ENCODE results near the gene LSP1.
A peak's percentile ranks its signal among the peaks of the same experiment; 100 is the strongest.

LSP1 gene

DNA sequence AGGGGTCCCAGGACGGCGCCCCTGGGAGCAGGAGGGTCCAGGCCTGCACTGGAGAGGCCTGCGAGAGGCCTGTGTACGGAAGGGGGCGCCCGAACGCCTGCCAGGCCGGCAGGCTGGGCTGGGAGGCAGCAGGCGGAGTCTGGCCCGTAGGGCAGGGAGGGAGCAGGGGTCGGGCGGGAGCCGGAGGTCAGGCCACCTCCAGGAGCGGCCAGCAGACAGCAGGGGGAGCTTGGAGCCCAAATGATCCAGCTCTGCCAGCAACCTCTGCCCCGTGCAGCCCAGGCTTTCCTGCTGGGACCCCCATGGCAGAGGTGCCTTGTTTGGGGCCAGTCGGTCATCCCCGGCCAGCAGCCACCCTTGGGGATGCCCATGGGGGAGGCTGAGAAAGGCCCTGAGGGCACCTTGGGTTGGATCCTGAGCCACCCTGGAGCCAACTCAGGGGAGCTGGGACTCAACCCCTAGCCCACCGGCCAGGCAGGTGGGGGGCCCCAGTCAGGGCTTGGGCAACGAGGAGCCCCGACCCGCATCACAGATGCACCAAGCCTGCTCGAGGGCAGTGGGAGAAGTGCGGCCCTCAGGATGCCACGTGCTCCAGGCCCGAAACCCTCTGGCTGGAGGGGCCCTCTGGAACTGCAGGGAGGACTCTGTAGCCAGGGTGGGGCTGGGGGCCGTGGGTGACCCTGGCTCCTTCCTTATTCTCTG is 27.7 kb upstream of the LSP1 start:
- no peak for DNase-seq

DNA sequence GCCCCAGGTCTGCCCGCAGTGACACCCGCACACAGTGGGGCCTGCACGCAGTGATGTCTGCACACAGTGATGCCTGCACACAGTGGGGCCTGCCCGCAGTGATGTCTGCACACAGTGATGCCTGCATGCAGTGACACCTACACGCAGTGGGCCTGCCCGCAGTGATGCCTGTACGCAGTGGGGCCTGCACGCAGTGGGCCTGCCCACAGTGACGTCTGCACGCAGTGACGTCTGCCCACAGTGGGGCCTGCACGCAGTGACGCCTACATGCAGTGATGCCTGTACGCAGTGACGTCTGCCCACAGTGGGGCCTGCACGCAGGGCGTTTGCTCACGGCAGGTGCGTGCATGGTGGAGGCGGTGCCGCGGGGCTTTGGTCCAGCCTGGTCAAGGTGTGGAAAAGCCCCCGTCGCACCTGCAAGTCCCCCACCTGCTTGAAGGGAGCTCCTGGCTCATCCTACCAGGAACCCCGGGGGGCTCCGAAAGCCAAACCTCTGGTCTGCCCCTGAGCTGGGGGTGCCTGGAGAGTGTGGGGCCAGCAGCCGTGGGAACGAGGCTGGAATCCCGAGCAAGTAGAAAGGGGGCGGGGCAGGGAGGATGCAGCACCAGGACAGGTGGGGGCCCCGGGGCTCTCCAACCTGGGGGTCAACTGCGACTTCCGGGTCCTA is 27.0 kb upstream of the LSP1 start:
- DNase-seq = no peak

DNA sequence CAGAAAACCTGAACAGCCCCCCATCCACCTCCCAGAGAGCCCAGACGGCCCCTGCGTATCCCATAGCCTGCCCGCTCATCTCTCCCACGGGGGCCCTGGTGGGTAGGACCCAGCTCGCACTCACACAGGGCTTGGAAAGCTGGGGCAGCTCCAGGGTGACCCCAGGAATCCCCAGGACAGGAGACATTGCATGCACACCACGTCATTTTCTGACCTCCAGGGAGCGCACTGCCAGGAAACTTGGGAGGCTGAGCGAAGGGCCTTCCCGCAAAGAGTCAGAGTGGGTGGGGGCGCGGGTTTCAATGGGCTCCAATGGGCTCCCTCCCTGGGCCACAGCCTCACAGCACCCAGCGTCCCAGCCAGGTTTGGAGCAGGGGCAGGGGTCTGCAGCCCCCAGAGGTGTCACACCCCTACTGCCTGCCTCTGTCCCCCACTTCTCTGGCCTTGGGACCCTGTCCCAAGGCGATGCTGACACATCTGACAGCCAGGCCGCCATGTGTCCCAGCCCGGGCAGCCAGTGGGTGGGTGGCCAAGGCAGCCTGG is 26.3 kb upstream of the LSP1 start:
- no peak for DNase-seq

DNA sequence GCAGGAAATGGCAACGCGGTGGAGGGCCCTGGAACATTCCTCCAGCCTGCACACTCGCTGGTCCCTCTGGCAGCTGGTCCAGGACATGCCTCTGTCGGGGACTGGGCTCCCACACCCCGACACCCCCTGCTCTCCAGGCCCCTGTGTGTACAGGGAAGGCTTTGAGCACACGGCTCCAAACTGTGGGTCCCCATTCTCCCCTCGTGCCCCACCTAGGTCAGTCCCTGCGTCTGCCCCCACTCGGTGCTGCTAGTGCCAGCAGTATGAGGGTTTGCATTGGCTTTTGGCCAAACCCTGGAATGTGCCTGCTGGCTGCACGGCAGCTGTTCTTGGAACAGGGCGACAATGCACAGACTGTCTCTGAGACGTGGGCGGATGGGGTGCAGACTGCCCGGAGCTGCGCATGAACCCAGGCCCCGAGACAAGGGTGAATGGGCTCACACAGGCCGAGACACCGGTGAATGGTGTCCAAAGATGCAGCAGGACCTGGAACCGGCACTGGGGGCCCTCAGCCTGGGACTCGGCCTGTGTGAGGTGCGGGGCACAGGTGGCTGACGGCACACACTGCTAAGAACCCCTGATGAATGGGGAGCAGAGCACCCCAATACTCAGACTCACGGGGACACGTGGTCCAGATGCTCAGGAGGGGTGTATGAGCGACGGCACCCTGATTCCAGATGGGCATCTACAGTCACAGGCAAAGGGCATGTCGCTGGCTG is 25.6 kb upstream of the LSP1 start:
- DNase-seq = no peak

DNA sequence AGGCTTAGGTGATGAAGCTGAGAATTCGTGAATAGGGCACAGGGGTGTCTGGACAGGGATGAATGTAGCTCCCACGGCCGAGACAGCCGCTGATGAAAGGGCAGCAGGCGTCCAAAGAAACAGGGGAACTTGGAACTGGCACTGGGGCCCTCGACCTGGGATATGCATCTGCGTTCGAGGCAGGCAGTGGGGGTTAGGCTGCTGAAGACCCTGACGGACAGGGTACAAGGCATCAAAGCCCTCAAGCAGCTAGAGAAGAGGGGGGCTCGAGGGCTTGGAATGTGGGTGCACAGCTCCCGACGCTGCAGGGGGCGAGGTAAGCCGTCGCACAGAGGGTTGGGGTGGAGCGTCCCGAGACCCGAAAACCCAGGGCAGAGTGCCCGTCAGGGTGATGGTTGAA is 25.0 kb upstream of the LSP1 start:
- no peak for DNase-seq

DNA sequence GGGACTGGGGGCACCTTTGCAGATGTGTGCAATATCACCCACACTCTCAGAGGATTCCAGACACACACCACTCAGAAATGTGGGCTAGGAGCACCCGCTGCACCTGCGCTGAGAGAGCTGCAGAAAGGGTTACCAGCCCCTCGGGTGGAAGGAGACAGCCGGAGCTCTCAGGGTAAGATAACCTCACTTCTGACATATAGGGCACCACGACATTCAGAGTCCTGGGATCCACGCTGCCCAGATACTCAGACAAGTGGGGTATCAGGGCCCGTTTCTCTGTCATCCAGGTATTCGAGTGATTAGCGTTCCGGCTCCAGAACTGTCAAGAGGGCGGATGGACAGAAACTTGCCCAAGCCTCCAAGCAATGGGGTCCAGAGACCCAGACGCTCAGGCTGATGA is 24.3 kb upstream of the LSP1 start:
- no peak for DNase-seq

DNA sequence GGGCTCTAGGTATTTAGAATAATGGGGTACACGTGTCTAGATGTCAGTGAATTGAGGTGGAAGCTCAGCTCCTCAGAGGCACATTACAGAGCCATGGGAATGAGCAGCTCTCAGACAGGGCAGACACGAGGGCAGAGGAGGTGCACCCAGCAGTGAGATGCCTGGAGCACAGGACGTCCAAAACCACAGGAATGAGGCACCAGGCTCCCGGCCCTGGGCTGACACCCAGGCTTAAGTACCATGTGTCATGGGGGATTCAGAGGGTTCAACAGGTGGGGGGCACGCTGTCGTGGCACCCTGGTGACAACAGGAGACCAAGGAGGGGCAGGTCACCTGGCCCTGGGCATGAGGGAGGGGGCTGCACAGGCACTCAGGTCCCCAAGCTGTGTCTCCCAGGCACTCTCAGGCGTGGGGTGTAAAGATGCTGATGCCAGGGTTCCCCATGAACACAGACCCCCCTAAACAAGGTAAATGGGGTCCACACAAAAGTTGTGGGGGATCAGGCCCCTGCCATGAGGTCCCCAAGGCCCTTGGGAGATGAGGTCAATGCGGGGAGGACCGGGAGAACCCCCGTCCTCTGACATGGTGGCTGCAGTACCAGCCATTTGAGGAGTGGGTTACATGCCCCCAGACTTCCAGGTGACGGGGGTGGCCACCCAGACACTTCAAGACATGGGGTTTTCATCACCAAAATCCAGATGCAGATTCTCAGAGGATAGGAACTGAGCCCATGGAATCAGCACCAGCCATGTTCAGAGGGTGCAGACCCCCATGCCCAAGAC is 23.7 kb upstream of the LSP1 start:
- no peak for DNase-seq

DNA sequence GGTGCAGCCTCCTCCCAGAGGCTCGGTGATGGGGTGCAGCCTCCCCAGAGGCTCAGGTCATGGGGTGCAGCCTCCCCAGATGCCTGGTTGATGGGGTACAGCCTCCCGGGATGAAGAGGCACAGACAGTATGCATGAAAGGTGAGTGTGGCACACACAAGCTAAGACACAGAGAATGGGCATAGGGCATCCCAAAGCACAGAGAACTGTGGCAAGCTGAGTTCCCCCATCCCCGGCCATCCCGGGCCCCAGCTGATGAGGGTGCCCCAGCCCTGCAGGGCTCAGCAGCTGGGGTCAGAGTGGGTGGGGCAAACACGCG is 22.9 kb upstream of the LSP1 start:
- no peak for DNase-seq

DNA sequence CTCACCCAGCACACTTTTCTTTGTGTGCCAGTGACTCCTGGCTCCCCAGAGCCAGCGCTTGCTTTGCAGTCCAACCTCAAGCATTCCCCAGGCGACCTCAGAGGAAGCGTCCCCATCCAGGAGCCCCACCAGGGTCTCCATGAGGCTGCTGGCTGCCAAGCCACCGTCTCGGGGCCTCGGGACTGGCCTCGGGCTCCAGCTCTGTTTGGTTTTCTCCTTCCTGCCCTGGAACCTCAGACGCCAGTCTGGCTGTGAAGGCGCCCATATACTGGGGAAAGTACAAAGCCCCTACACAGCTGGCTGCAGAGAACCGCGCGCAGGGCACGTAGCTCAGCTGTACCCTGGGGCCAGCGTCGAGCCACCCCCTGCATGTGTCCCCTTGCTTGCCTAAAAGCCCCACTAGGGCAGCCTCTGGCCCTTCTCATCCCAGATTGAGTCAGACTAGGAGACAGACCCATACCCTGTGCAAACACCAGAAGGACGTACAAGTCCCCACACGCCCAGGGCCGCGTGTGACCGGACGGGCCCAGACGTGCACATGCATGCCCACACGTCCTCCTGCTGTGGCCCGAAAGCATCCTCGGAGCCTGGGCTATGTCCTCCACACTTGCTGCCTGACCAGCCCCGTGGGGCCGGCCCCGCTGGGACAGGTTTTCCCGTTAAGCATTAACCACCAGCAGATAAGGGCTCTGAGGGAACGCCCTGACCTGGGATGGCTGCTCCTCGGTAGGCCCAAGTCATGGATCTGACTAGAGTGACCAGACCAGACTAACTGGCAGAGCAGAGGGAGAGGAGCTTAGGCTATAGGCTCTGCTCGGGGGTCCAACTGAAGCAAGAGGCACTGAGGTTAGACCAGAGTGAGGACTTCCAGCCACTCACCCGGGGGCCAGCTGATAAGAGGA is 22.3 kb upstream of the LSP1 start:
- no peak for DNase-seq

DNA sequence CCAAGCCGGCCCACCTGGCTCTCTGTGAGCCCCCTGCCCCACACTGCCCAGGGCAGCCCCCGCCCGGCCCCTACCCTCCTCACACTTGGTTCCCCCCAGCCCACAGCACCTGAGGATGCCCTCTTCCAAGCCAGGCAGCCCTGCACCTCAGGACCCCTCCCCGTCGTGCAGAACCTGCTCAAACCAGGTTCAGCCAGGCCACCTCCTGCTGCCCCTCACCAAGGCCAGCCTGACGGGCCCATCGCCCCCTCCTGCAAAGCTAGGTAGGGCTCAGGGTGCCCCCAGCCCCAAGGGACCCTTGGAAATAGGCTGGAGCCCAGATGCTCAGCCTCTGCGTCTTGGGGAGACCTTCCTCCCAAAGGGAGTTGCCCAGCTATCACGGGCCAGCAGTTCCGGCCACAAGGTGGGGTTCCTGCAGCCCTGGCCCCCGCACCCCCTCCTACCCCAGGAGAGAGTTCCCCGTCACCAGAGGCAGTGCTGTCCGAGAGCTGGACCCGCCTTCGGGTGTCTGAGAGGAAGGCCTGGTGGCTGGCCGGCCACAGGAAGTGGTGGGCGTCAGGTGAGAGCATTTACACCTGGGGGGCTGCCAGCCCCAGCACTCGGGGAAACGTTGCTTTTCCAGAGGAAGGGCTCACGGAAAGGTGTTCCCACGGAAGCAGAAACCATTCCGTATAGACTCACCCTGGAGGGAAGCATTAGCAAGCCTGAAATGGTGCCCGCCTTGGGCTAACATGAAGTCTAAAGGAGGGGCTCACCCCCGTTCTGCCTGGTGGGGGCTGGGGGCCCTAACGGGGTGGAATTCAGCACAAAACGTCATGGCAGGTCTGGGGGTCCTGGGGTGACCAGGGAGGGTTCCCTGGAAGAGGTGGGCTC is 21.3 kb upstream of the LSP1 start:
- no peak for DNase-seq

DNA sequence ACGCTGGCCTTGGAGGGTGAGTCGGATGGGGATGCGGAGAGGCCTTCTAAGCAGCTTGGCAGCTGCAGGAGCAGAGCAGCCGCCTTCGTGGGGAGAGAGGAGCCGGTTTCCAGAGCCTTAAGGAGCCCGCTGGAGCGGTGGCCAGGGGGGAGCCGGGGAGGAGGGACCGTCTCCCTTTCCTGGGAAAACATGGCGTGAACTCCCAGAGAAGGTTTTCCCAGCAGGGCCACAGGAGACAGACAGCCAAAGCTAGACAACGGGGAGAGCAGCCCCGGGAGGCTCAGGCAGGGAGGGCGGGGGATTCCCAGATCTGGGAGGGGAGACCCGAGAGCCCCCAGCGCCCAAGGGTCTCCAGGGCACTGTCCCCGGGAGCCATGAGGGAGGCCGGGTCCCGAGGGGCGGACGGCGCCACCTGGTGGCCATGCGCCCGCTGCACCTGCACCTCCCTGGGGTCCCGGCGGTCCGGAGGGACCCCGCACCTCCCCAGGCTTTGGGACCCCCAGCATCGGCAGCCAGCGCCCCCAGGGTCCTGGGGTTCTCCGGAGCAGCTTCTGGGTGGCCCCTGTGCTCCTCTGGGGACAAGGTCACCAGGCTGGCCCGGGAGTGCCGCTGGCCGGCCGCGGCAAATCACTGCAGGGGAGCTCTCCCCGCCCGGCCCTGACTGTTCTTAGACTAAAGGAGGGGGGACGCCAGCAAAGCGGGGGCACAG is 20.5 kb upstream of the LSP1 start:
- DNase-seq = peak; percentile 74

DNA sequence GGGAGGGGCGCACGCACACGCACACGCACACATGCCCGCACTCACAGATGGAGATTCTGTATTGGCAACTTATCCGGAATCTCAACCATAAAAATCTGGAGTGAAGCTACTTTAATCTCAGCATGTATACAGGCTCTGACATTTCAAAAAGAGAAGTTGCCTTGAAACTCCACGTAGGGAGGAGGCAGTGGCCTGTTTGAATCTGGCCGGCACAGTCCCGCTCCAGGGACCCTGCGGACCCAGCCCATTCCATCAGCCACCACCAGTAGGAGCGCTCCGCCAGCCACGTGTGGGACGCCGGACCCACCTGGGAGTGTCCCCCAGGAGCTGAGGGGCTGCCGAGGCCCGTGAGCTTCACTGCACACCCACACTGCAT is 20.0 kb upstream of the LSP1 start:
- no peak for DNase-seq

DNA sequence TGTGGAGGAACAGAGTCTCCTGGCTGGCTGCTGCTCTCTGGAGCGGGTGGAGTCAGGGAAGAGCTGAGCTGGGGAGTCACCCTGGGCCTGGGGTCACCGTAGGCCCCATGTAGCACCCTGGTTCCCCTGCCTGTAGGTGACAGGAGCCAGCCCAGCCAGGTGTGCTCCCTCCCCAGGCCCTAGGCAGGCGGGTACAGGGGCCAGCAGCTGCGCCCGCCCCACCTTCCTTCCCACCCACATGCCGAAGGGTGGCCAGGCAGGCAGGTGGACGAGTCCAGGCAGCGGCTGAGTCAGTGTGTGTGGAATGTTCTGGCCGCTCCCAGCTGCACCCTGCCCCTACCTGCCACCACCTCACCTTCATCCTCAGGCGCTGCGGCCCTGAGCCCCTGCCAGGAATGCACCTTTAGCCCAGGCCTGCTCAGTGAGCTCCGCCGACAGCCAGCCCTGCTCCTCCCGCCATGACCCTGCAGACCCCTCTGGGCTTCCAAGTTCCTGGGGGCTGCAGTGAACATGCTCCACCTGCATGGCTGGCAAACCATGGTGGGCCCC is 18.7 kb upstream of the LSP1 start:
- no peak for DNase-seq

DNA sequence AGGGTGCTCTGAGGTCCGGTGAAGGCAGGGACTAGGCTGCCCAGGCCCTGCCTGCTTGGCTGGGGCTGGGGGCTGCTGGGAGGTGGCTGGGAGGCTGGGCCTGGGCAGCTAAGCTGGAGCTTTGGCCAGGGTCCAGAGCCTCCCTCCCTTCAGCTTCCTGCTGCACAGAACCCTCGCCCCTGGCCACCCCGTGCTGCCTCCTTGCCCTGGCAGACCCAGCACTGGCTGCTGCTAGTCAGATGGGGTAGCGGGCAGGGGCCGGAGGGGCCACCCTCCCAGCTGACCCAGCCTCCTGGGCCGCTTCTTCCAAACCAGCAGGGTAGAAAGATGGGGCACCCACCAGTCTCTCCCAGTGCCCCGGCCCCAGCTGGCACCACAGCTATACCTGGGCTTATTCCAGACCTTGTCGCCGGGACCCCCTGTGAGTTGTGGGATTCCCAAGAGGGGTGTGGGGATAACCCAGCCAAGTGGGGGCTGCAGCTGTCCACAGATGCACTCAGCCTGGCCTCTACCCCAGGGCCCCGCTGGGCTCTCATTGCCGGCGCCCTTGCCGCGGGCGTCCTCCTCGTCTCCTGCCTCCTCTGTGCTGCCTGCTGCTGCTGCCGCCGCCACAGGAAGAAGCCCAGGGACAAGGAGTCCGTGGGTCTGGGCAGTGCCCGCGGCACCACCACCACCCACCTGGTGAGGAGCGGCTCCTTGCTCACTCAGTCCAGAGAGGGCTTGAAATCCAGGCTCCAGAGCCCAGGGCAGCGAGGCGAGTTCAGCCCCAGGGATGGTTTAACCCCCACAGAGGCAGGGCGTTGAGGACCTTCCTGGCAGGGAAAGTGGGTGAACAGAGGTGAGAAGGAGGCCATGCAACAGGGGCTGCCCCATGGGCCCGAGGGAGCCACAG is 17.9 kb upstream of the LSP1 start, which contains the start of gene SYT8:
Gene SYT8, plus strand, starts transcription at position 212 of the 892 bp plus-strand sequence. Its CDS starts 116 bp downstream, at position 328.
- DNase-seq = no peak

DNA sequence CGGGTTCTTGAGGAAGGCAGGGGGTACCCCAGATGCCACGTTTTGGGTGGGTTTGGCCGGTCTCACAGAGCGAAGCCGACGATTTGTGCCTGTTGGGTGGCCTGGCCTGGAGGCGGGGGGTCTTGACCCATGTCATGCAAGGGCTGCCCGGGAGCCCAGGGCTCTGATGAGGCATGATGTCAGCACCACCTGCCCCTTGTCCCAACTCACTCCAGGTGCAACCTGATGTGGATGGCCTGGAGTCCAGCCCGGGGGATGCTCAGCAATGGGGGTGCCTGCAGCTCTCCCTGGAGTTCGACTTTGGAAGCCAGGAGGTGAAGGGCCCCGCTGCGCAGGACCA is 17.2 kb upstream of the LSP1 start:
- no peak for DNase-seq

DNA sequence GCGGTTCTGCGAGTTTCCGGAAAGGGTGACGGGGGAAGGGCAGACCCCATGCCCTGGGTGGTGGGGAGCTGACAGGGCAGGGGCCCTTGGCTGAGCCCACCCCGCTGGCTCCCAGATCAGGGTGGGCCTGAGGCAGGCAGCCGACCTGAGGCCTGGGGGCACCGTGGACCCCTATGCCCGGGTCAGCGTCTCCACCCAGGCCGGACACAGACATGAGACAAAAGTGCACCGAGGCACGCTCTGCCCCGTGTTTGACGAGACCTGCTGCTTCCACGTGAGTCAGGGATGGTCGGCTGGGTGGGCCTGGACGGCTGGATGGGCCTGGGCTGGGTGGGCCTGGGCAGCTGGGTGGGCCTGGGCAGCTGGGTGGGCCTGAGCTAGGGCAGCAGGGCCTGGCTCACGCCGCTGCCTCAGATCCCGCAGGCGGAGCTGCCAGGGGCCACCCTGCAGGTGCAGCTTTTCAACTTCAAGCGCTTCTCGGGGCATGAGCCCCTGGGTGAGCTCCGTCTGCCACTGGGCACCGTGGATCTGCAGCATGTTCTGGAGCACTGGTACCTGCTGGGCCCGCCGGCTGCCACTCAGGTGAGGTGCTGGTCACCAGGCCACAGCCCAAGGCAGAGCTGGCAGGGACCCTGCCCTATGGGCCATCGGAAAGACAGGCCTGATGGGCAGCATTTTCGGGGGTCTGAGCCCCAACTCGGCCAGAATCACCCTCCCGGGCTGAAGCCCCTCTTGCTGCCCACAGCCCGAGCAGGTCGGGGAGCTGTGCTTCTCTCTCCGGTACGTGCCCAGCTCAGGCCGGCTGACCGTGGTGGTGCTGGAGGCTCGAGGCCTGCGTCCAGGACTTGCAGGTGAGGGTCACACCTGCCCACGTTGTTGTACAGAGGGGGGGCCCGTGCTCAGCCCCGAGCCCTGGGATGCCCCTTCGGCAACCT is 16.6 kb upstream of the LSP1 start:
- no peak for DNase-seq

DNA sequence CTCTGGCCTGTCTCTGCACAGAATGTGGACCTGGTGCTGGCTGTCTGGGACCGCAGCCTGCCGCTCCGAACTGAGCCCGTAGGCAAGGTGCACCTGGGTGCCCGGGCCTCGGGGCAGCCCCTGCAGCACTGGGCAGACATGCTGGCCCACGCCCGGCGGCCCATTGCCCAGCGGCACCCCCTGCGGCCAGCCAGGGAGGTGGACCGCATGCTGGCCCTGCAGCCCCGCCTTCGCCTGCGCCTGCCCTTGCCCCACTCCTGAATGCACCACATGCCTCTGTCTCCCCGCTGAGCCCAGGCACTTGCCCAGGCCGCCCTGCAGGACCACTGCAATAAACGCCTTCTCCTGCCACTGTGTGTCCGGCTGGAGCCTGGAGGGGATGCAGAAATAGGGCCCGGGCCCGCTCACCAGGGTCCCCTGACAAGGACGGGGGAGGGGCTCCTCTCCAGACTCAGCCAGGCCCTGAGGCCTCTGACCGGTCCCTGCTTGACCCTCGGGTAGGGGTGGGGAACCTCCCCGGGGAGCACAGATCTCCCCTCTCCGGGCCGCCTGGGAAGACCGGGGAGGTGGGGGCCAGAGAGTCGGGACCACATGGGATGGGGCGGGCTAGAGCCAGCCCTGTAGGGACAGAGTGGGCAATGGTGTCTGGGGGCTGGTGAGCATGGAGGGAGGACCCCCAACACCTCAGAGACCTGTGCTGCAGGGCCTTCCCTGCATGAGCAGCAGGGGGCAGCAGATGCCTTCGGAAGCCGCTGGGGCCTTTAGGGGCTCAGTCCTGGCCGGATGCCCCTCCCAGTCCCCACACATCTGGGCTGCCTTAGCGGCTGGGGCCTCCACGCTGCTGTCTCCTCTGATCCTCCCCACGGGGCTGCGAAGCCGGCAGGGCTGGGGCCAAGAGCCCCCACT is 15.5 kb upstream of the LSP1 start:
- DNase-seq = peak; percentile 75
